ENCODE results near the gene ZNF224.

Gene ZNF224

GRCh38 chr19:44093931-44094765 lies at the start of gene ZNF224:
Gene ZNF224, plus strand, starts transcription at chr19:44094361. Its CDS starts 3,513 bp downstream, at chr19:44097874.
- intact Hi-C loops (cut with micrococcal nuclease) = loop anchor here (1.0 to 5.0 kb wide), 5 partner anchors 19 to 92 kb away; partner anchors contain the start of genes ZNF223, ZNF225, ZNF226 and ZNF230
- peaks cover 7% of the 10 kb centered on the region for H3K4me1 Mint-ChIP-seq (ENCODE audit: low read depth)
- peak within 1 kb of the TSS; percentile 93 for H3K27ac Mint-ChIP-seq
- H3K4me3 Mint-ChIP-seq = peak within 1 kb of the TSS; percentile 95
- H3K27me3 Mint-ChIP-seq = peaks cover 3% of the 10 kb centered on the region
- H3K36me3 Mint-ChIP-seq (ENCODE audit: low read depth) = peaks cover 46% of the 10 kb centered on the region
- H3K9me3 Mint-ChIP-seq = peaks cover 5% of the 10 kb centered on the region

GRCh38 chr19:44050740-44051649 lies 43.2 kb upstream of the ZNF224 start:
- Mint-ChIP-seq H3K4me3 (peak overlapping the region; percentile 88), H3K4me1 (ENCODE audit: low read depth) (peaks cover 21% of the 10 kb centered on the region), H3K9me3 (peaks cover 66% of the 10 kb centered on the region), H3K27ac (peak overlapping the region; percentile 90), H3K36me3 (ENCODE audit: low read depth) (peaks cover 51% of the 10 kb centered on the region), H3K27me3 (peaks cover 20% of the 10 kb centered on the region)
- intact Hi-C loops (cut with micrococcal nuclease) = loop anchor here (5.0 kb wide), 1 partner anchor 41 kb away; the partner anchor contains the start of gene ZNF224

GRCh38 chr19:44051650-44052402 lies 42.3 kb upstream of the ZNF224 start, which contains the start of gene ZNF223:
Gene ZNF223, plus strand, starts transcription at chr19:44052036. Its CDS starts 3,141 bp downstream, at chr19:44055177.
- peak within 1 kb of the TSS; percentile 90 for H3K27ac Mint-ChIP-seq

GRCh38 chr19:44055870-44056269 lies 38.3 kb upstream of the ZNF224 start:
- intact Hi-C loops (cut with micrococcal nuclease) = no loop called here
- H3K9me3 Mint-ChIP-seq = peaks cover 83% of the 10 kb centered on the region
- peaks cover 4% of the 10 kb centered on the region for H3K27me3 Mint-ChIP-seq
- H3K27ac Mint-ChIP-seq = no peak overlapping the region
- peaks cover 97% of the 10 kb centered on the region for H3K36me3 Mint-ChIP-seq (ENCODE audit: low read depth)
- H3K4me3 Mint-ChIP-seq = no peak overlapping the region
- peaks cover 15% of the 10 kb centered on the region for H3K4me1 Mint-ChIP-seq (ENCODE audit: low read depth)

More at GRCh38 chr19:44051650-44052402, 42.3 kb upstream of the ZNF224 start, which contains the start of gene ZNF223:
- intact Hi-C loops (cut with micrococcal nuclease) = loop anchor here (1.0 to 5.0 kb wide), 2 partner anchors 20 to 40 kb away; partner anchors contain the start of genes ZNF224 and ZNF284
- Mint-ChIP-seq H3K4me1 (ENCODE audit: low read depth) (peaks cover 21% of the 10 kb centered on the region), H3K27me3 (peaks cover 18% of the 10 kb centered on the region), H3K36me3 (ENCODE audit: low read depth) (peaks cover 59% of the 10 kb centered on the region), H3K4me3 (peak within 1 kb of the TSS; percentile 88), H3K9me3 (peaks cover 68% of the 10 kb centered on the region)

GRCh38 chr19:44059229-44059628 lies 34.9 kb upstream of the ZNF224 start:
- Mint-ChIP-seq H3K9me3 (peaks cover 91% of the 10 kb centered on the region), H3K36me3 (ENCODE audit: low read depth) (peaks cover 100% of the 10 kb centered on the region), H3K27ac (no peak overlapping the region), H3K27me3 (no peaks in the 10 kb centered on the region), H3K4me1 (ENCODE audit: low read depth) (no peaks in the 10 kb centered on the region), H3K4me3 (no peak overlapping the region)
- intact Hi-C loops (cut with micrococcal nuclease) = no loop called here

- Mint-ChIP-seq H3K27me3 (no peaks in the 10 kb centered on the region), H3K9me3 (peaks cover 91% of the 10 kb centered on the region), H3K27ac (no peak overlapping the region), H3K36me3 (ENCODE audit: low read depth) (peaks cover 100% of the 10 kb centered on the region), H3K4me1 (ENCODE audit: low read depth) (no peaks in the 10 kb centered on the region), H3K4me3 (no peak overlapping the region)
- intact Hi-C loops (cut with micrococcal nuclease) = no loop called here
Measured at GRCh38 chr19:44061038-44061437, 33.1 kb upstream of the ZNF224 start.

- intact Hi-C loops (cut with micrococcal nuclease) = no loop called here
- Mint-ChIP-seq H3K36me3 (ENCODE audit: low read depth) (peaks cover 70% of the 10 kb centered on the region), H3K9me3 (peaks cover 94% of the 10 kb centered on the region)
Measured at GRCh38 chr19:44066305-44066704, 27.9 kb upstream of the ZNF224 start.

GRCh38 chr19:44069415-44069814 lies 24.7 kb upstream of the ZNF224 start:
- Mint-ChIP-seq H3K36me3 (ENCODE audit: low read depth) (peaks cover 51% of the 10 kb centered on the region), H3K4me1 (ENCODE audit: low read depth) (peaks cover 21% of the 10 kb centered on the region), H3K9me3 (peaks cover 73% of the 10 kb centered on the region), H3K27me3 (peaks cover 6% of the 10 kb centered on the region), H3K4me3 (no peak overlapping the region), H3K27ac (no peak overlapping the region)
- intact Hi-C loops (cut with micrococcal nuclease) = no loop called here

More at GRCh38 chr19:44066305-44066704, 27.9 kb upstream of the ZNF224 start:
- peaks cover 4% of the 10 kb centered on the region for H3K4me1 Mint-ChIP-seq (ENCODE audit: low read depth)
- no peak overlapping the region for H3K27ac Mint-ChIP-seq
- H3K4me3 Mint-ChIP-seq = no peak overlapping the region
- peaks cover 3% of the 10 kb centered on the region for H3K27me3 Mint-ChIP-seq

GRCh38 chr19:44071824-44072542 lies 22.2 kb upstream of the ZNF224 start, which contains the start of gene ZNF284:
Gene ZNF284, plus strand, starts transcription at chr19:44072159. Its CDS starts 4,231 bp downstream, at chr19:44076390.
- Mint-ChIP-seq H3K4me3 (peak within 1 kb of the TSS; percentile 90), H3K27ac (peak within 1 kb of the TSS; percentile 84)
- intact Hi-C loops (cut with micrococcal nuclease) = loop anchor here (1.0 to 2.0 kb wide), 4 partner anchors 20 to 47 kb away; partner anchors contain the start of genes ZNF222, ZNF223, ZNF224 and ZNF225

GRCh38 chr19:44072543-44073401 lies 21.4 kb upstream of the ZNF224 start:
- Mint-ChIP-seq H3K27ac (peak overlapping the region; percentile 84), H3K36me3 (ENCODE audit: low read depth) (peaks cover 36% of the 10 kb centered on the region), H3K4me1 (ENCODE audit: low read depth) (peaks cover 21% of the 10 kb centered on the region), H3K4me3 (peak overlapping the region; percentile 90), H3K9me3 (peaks cover 51% of the 10 kb centered on the region), H3K27me3 (peaks cover 6% of the 10 kb centered on the region)
- intact Hi-C loops (cut with micrococcal nuclease) = loop anchor here (1.0 to 2.0 kb wide), 4 partner anchors 20 to 47 kb away; partner anchors contain the start of genes ZNF222, ZNF223, ZNF224 and ZNF225

More at GRCh38 chr19:44071824-44072542, 22.2 kb upstream of the ZNF224 start, which contains the start of gene ZNF284:
- H3K27me3 Mint-ChIP-seq = peaks cover 6% of the 10 kb centered on the region
- peaks cover 59% of the 10 kb centered on the region for H3K9me3 Mint-ChIP-seq
- peaks cover 36% of the 10 kb centered on the region for H3K36me3 Mint-ChIP-seq (ENCODE audit: low read depth)
- H3K4me1 Mint-ChIP-seq (ENCODE audit: low read depth) = peaks cover 21% of the 10 kb centered on the region

GRCh38 chr19:44076325-44076724 lies 17.8 kb upstream of the ZNF224 start:
- Mint-ChIP-seq H3K9me3 (peaks cover 25% of the 10 kb centered on the region), H3K27ac (no peak overlapping the region), H3K4me1 (ENCODE audit: low read depth) (peaks cover 17% of the 10 kb centered on the region), H3K4me3 (no peak overlapping the region), H3K27me3 (peaks cover 3% of the 10 kb centered on the region), H3K36me3 (ENCODE audit: low read depth) (peaks cover 60% of the 10 kb centered on the region)
- intact Hi-C loops (cut with micrococcal nuclease) = no loop called here

Data from dendritic cell treated with granulocyte-macrophage colony-stimulating factor and Interleukin-4, amounts not matched to agents 40 ng/mL and 50 ng/mL, for 4 days (primary cell).